Uterus (tissue), 2 donors: ENCODE results near the gene POLD1.
A peak's percentile ranks its signal among the peaks of the same experiment; 100 is the strongest.

ENCODE experiments used
- POLR2A ChIP-seq, 2 donors: fragments of 450-650 bp; IDR thresholded peaks; one replicate each; pipeline ENCODE4 v1.6.1; 2016; ENCODE audit warnings: antibody characterized with exemption in 2 of 2, mild to moderate bottlenecking in 1 of 2, moderate library complexity in 1 of 2
- TF ChIP-seq, protein P1 (sequence below), 4 experiments: fragments of 200-600 bp in 2 of 4; fragments of 450-650 bp in 2 of 4; sonication (generic) in 2 of 4; IDR thresholded peaks; one replicate each; pipeline ENCODE4 v1.5.1; 2016 to 2019; ENCODE audit warnings: antibody characterized with exemption in 4 of 4, mild to moderate bottlenecking in 2 of 4, moderate library complexity in 1 of 4

DNA sequence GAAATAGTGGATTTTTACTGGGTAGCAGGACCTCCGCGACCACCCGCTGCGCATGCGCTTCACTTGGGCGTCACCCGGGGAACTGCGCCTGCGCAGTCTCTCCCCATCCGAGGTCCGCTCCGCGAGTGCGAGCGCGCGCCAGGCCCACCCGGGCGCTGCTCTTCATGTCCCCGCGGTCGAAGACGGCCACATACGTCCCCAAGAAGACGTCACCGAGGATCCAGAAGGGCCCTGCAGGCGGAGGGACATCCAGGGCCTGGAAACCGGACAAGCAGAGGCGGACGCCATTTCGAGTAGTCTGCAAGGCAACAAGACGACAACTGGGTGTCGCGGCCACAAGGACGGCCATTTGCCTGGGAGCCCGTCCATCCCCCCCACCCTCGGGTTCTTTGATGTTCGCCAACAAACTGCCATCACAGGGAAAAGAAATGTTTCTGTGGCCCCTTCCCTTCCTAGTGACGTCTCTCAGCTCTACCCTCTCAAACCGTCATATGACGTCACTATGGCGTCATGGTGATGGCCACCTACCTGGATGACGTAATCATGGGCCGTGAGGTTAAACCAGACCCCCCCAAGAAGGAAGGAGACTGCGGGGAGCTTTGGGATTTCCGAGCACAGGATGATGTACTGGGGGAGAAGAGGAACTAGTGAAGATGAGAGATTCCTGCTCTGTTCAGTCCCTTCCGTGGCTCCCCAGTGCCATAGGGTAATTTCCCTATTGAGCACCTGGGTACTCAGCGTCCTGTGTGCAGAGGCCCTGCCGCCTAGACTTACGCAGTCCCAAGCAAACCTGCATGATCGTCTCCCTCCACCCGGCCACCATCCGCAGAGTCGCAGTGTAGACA, 25.4 kb upstream of the POLD1 start:
- TF ChIP-seq, protein P1, sequence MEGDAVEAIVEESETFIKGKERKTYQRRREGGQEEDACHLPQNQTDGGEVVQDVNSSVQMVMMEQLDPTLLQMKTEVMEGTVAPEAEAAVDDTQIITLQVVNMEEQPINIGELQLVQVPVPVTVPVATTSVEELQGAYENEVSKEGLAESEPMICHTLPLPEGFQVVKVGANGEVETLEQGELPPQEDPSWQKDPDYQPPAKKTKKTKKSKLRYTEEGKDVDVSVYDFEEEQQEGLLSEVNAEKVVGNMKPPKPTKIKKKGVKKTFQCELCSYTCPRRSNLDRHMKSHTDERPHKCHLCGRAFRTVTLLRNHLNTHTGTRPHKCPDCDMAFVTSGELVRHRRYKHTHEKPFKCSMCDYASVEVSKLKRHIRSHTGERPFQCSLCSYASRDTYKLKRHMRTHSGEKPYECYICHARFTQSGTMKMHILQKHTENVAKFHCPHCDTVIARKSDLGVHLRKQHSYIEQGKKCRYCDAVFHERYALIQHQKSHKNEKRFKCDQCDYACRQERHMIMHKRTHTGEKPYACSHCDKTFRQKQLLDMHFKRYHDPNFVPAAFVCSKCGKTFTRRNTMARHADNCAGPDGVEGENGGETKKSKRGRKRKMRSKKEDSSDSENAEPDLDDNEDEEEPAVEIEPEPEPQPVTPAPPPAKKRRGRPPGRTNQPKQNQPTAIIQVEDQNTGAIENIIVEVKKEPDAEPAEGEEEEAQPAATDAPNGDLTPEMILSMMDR (IDR thresholded peaks at IDR 0.05) = no peak
- peak in 1 of 2 donors; percentile 47 for TF ChIP-seq POLR2A (IDR thresholded peaks at IDR 0.05)
